Parathyroid adenoma (tissue), 2 donors: ENCODE results near the gene PCARE.

Source experiments
- H2AFZ ChIP-seq: fragments of 300-600 bp; sonication (generic); one replicate; pipeline ENCODE4 v1.7.0; 2017; ENCODE audit warnings: antibody characterized with exemption, mild to moderate bottlenecking
- H3K27ac ChIP-seq: fragments of 300-600 bp; sonication (generic); one replicate; pipeline ENCODE4 v1.7.0; 2017
- H3K27me3 ChIP-seq: fragments of 300-600 bp; sonication (generic); one replicate; pipeline ENCODE4 v1.7.0; 2017; ENCODE audit warnings: low read length; ENCODE audit not compliant: control insufficient read depth, insufficient read depth
- H3K36me3 ChIP-seq: fragments of 300-600 bp; sonication (generic); one replicate; pipeline ENCODE4 v1.7.0; 2017; ENCODE audit warnings: low read length; ENCODE audit not compliant: control insufficient read depth, insufficient read depth
- H3K4me1 ChIP-seq: fragments of 300-600 bp; sonication (generic); one replicate; pipeline ENCODE4 v1.7.0; 2017; ENCODE audit warnings: control low read depth
- H3K4me2 ChIP-seq: fragments of 300-600 bp; sonication (generic); one replicate; pipeline ENCODE4 v1.7.0; 2017; ENCODE audit warnings: low read length
- H3K4me3 ChIP-seq: fragments of 300-600 bp; sonication (generic); one replicate; pipeline ENCODE4 v1.7.0; 2017; ENCODE audit warnings: low read depth, low read length
- H3K79me2 ChIP-seq: fragments of 300-600 bp; sonication (generic); one replicate; pipeline ENCODE4 v1.7.0; 2017; ENCODE audit warnings: control low read depth
- H3K9ac ChIP-seq: fragments of 300-600 bp; sonication (generic); one replicate; pipeline ENCODE4 v1.7.0; 2017; ENCODE audit warnings: mild to moderate bottlenecking
- H3K9me3 ChIP-seq: fragments of 300-600 bp; sonication (generic); one replicate; pipeline ENCODE4 v1.7.0; 2017; ENCODE audit warnings: low read length; ENCODE audit not compliant: control insufficient read depth
- TF ChIP-seq, protein P1 (sequence below): fragments of 300-600 bp; sonication (generic); IDR thresholded peaks from one replicate; pipeline ENCODE4 v1.7.0; 2017; ENCODE audit warnings: antibody characterized with exemption, mild to moderate bottlenecking
- donor health status: primary hyperparathyroidism.

Gene PCARE

DNA sequence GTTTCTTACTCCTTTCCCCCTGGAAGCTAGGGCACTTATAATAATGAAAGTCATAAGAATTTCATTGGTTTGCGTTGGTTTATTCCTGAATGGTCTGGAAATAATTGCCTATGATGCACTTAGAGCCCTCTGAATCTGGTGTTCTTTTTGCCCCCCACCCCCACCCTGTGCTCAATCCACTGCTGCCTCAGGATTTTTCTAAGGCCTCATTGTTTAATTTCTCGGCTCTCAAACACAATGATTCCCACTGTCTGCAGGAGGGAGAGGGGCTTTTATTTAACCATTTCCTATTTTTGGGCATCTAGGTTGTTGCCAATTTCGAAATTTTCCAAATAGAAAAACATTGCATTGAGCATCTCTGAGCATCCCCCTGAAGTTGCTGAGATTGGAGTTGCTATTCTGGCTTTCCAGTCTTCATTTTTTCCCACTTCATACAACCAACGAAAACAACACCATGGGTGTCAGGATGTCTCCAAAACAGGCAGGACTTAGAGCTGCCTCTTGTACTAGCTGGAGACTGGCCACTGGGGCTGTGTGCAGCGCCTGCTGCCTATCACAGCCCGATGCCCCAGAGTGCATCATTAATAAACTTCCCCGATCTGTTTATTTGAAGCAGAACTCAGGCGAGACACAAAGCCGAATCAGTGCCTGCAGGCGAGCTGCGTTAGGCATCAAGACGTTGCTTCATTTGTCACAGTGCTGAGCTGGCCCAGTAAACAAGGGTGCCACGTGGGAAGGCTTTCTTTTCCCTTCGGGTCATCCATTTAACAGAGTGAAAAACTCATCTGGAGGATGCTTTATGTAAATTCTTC lies 1.8 kb upstream of the PCARE start:
- Histone ChIP-seq H3K27ac (no peak overlapping the region), H3K79me2 (no peaks in the 10 kb centered on the region), H2AFZ (no peak overlapping the region), H3K9me3 (no peaks in the 10 kb centered on the region), H3K4me3 (no peak overlapping the region), H3K9ac (no peak overlapping the region), H3K4me1 (no peaks in the 10 kb centered on the region), H3K36me3 (no peaks in the 10 kb centered on the region), H3K4me2 (no peak overlapping the region), H3K27me3 (no peaks in the 10 kb centered on the region)
- TF ChIP-seq, protein P1, sequence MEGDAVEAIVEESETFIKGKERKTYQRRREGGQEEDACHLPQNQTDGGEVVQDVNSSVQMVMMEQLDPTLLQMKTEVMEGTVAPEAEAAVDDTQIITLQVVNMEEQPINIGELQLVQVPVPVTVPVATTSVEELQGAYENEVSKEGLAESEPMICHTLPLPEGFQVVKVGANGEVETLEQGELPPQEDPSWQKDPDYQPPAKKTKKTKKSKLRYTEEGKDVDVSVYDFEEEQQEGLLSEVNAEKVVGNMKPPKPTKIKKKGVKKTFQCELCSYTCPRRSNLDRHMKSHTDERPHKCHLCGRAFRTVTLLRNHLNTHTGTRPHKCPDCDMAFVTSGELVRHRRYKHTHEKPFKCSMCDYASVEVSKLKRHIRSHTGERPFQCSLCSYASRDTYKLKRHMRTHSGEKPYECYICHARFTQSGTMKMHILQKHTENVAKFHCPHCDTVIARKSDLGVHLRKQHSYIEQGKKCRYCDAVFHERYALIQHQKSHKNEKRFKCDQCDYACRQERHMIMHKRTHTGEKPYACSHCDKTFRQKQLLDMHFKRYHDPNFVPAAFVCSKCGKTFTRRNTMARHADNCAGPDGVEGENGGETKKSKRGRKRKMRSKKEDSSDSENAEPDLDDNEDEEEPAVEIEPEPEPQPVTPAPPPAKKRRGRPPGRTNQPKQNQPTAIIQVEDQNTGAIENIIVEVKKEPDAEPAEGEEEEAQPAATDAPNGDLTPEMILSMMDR, result no peak

DNA sequence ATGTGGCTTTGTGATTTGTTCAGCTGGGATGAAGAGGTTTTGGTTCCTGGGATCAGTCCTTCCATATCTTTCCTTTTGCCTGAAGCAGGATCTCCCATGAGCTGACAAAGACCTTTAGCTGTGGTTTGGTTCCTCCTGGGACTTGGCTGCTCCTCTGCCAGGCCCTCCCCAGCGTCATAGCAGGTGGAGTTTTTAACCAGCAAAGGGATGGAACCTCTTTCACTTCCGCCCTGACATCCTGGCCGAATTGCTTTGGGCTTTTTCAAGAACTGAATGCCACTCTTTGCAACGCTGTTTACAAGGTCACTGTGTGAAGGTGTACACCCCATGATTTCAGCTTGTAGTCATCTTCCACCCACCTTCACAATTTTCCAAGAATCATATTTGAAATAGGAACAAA lies 390 bp downstream of the PCARE start:
- H3K36me3 ChIP-seq, result no peaks in the 10 kb centered on the region
- H3K27me3 ChIP-seq, result no peaks in the 10 kb centered on the region
- no peaks in the 10 kb centered on the region for H3K4me1 ChIP-seq
- no peaks in the 10 kb centered on the region for H3K79me2 ChIP-seq
- no peaks in the 10 kb centered on the region for H3K9me3 ChIP-seq
- TF ChIP-seq, protein P1, result no peak
- H3K27ac ChIP-seq, result no peak overlapping the region
- no peak overlapping the region for H2AFZ ChIP-seq
- H3K4me3 ChIP-seq, result no peak overlapping the region
- H3K9ac ChIP-seq, result no peak overlapping the region
- no peak overlapping the region for H3K4me2 ChIP-seq

DNA sequence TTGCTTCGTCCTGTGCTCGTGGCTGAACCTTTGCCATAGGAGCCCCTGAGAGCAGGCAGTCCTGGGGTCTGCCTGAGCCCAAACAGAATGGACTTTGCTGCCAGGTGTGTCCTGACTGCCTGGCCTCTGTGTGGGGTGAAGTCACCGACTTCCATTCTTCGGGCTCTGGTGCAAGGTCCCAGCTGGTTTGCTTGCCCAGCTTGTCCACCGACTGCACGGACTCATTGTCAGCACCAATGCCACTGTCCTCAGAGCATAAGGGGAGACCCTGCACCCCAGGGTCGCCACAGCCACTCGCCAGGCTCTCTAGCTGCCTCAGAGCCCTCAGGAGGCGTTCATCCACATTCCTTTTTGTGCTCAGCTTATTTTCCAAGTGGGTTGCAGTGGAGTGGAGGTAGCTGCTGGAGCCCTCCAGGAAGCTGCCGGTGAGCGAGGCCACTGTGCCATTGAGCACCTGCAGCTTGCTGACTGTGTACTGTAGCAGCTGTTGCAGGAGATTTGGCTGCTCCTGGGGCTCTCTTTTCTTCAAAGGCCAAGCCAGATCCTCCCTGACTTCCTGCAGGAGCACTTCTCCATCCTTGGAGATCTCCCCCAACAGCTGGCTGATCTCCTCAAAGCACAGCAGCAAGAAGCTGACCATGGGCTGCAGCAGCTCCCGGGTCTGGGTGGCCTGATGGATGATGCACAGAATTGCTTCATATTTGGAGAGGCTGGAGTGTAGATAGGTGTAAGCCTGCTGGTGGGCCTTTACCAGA lies 1.2 kb downstream of the PCARE start:
- TF ChIP-seq, protein P1, result no peak
- no peak overlapping the region for H3K27ac ChIP-seq

DNA sequence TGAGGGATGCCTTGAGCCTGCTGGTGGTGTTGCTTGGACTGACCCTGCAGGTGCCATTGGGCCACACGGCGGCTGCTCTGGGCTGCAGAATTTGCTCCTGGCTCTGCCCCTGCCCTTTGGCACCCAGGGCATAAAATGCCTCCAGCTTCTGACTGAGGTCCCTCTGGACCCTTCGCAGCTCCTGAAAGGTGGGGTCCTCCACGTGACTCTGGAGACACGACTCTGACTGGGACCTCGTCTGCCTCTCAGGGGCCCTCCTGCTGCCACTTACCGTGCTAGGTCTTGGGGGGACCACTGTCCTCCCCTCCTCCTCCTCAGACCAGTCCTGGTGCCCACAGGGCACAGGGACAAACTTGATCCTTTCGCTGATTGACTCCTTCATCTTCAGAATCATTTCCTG lies 2.1 kb downstream of the PCARE start:
- no peaks in the 10 kb centered on the region for H3K36me3 ChIP-seq
- no peaks in the 10 kb centered on the region for H3K4me1 ChIP-seq
- H3K4me2 ChIP-seq, result no peak overlapping the region
- H2AFZ ChIP-seq, result no peak overlapping the region
- H3K9ac ChIP-seq, result no peak overlapping the region
- H3K27ac ChIP-seq, result no peak overlapping the region
- H3K9me3 ChIP-seq, result no peaks in the 10 kb centered on the region
- TF ChIP-seq, protein P1, result no peak
- no peaks in the 10 kb centered on the region for H3K79me2 ChIP-seq
- no peaks in the 10 kb centered on the region for H3K27me3 ChIP-seq
- no peak overlapping the region for H3K4me3 ChIP-seq

More for the DNA sequence above, 1.2 kb downstream of the PCARE start:
- Histone ChIP-seq H3K9ac (no peak overlapping the region), H3K9me3 (no peaks in the 10 kb centered on the region), H3K36me3 (no peaks in the 10 kb centered on the region), H3K4me2 (no peak overlapping the region), H3K79me2 (no peaks in the 10 kb centered on the region), H3K4me1 (no peaks in the 10 kb centered on the region), H3K27me3 (no peaks in the 10 kb centered on the region), H3K4me3 (no peak overlapping the region), H2AFZ (no peak overlapping the region)
